ENCODE measurements around the gene PBOV1.

PBOV1 gene

DNA sequence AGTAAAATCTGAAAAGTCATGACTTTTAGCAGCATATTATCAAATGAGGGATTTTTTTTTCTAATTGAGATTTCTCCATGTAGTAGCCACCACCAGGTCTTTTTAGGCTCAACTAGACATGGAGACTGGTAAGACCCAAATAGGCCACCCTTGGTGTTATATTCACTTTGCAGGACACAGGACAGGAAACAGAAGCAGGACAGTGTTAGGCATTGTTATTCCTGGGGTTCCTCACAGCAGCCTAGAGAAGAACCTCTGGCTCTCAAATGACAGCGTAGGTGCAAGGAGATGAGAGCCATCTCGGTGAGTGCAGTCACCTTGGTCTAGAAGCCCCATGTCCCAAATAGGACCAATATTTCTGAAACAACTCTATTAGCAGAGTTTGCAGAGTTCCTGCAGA lies 19.2 kb upstream of the PBOV1 start:
- H2AFZ ChIP-seq (ENCODE audit: low read length): no peak overlapping the region
- no peak overlapping the region for H3K27ac ChIP-seq (ENCODE audit: low read length)
- no peaks in the 10 kb centered on the region for H3F3A ChIP-seq (ENCODE audit: insufficient read depth, low read length)
- no peak overlapping the region for H3K9ac ChIP-seq (ENCODE audit: low read length)
- no peaks in the 10 kb centered on the region for H3K9me2 ChIP-seq (replicated peaks; ENCODE audit: insufficient read depth, low read length)
- H3K27me3 ChIP-seq (replicated peaks; ENCODE audit: insufficient read depth, low read length): no peaks in the 10 kb centered on the region
- no peak overlapping the region for H3K4me2 ChIP-seq (ENCODE audit: low read depth, low read length)
- H3K36me3 ChIP-seq (replicated peaks; ENCODE audit: insufficient read depth, low read length): no peaks in the 10 kb centered on the region
- H3K9me3 ChIP-seq (replicated peaks; ENCODE audit: insufficient read depth, low read length): no peaks in the 10 kb centered on the region
- H3K4me3 ChIP-seq (ENCODE audit: low read length): no peak overlapping the region
- no peaks in the 10 kb centered on the region for H3K4me1 ChIP-seq (ENCODE audit: low read length)
- DNase-seq: no peak
- TF ChIP-seq EZH2 (optimal IDR thresholded peaks at IDR 0.05; ENCODE audit: low read depth, low read length) (no peak), EZH2phosphoT487 (IDR thresholded peaks at IDR 0.05; ENCODE audit: low read length) (no peak)
- TF ChIP-seq, protein P1, sequence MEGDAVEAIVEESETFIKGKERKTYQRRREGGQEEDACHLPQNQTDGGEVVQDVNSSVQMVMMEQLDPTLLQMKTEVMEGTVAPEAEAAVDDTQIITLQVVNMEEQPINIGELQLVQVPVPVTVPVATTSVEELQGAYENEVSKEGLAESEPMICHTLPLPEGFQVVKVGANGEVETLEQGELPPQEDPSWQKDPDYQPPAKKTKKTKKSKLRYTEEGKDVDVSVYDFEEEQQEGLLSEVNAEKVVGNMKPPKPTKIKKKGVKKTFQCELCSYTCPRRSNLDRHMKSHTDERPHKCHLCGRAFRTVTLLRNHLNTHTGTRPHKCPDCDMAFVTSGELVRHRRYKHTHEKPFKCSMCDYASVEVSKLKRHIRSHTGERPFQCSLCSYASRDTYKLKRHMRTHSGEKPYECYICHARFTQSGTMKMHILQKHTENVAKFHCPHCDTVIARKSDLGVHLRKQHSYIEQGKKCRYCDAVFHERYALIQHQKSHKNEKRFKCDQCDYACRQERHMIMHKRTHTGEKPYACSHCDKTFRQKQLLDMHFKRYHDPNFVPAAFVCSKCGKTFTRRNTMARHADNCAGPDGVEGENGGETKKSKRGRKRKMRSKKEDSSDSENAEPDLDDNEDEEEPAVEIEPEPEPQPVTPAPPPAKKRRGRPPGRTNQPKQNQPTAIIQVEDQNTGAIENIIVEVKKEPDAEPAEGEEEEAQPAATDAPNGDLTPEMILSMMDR (IDR thresholded peaks at IDR 0.05; ENCODE audit: low read length): no peak
- no peaks in the 10 kb centered on the region for H3K79me2 ChIP-seq (ENCODE audit: low read length)
- no peaks in the 10 kb centered on the region for H4K20me1 ChIP-seq (ENCODE audit: insufficient read depth, low read length)

DNA sequence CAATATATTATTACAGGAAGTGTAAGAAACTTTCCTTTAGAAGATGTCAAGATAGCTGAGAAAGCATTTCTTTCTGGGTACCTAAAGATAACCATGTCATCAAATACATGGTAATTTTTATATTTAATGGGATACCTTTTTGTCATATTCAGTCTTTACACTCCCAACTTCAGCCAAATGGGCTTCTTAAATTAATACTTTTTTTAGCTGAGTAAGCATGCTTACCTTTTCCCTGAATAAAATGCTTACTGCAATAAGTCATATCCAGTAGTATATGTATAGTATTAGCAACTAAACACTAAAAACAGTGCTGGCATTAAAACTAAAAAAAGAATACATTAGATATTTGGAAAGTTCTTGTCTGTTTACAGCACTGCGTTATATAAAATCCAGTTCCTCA lies 17.4 kb upstream of the PBOV1 start:
- no peaks in the 10 kb centered on the region for H3K27me3 ChIP-seq (replicated peaks; ENCODE audit: insufficient read depth, low read length)
- no peaks in the 10 kb centered on the region for H3K9me3 ChIP-seq (replicated peaks; ENCODE audit: insufficient read depth, low read length)
- H3K4me1 ChIP-seq (ENCODE audit: low read length): peaks cover 11% of the 10 kb centered on the region
- no peaks in the 10 kb centered on the region for H3K79me2 ChIP-seq (ENCODE audit: low read length)
- H3K9ac ChIP-seq (ENCODE audit: low read length): no peak overlapping the region
- H3K4me3 ChIP-seq (ENCODE audit: low read length): no peak overlapping the region
- H4K20me1 ChIP-seq (ENCODE audit: insufficient read depth, low read length): no peaks in the 10 kb centered on the region
- H3K9me2 ChIP-seq (replicated peaks; ENCODE audit: insufficient read depth, low read length): no peaks in the 10 kb centered on the region
- DNase-seq: no peak
- no peak overlapping the region for H3K4me2 ChIP-seq (ENCODE audit: low read depth, low read length)
- TF ChIP-seq EZH2phosphoT487 (IDR thresholded peaks at IDR 0.05; ENCODE audit: low read length) (no peak), EZH2 (optimal IDR thresholded peaks at IDR 0.05; ENCODE audit: low read depth, low read length) (no peak)
- TF ChIP-seq, protein P1 (IDR thresholded peaks at IDR 0.05; ENCODE audit: low read length): no peak
- H3K27ac ChIP-seq (ENCODE audit: low read length): no peak overlapping the region
- H3K36me3 ChIP-seq (replicated peaks; ENCODE audit: insufficient read depth, low read length): no peaks in the 10 kb centered on the region
- no peaks in the 10 kb centered on the region for H3F3A ChIP-seq (ENCODE audit: insufficient read depth, low read length)
- H2AFZ ChIP-seq (ENCODE audit: low read length): no peak overlapping the region

DNA sequence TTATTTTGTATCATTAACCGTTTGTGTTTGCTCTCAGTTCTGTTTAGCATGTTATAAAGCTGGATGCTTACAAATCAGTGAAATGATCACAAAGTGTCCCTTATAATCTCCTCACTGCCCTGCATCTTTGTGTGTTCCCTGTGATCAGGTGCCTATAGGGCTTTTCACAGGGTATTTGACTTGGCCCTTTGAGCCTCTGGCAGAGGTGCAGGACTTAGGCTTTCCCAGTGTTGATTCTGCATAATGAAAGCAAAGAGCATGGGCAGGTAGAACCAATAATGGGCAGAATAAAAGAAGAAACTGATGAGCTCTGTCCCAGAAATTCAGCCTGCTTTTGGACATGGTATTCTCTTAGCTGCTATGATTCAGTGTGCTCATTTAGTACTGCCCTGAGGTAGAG lies 16.9 kb upstream of the PBOV1 start:
- no peak overlapping the region for H3K4me2 ChIP-seq (ENCODE audit: low read depth, low read length)
- H3K4me1 ChIP-seq (ENCODE audit: low read length): peaks cover 11% of the 10 kb centered on the region
- H4K20me1 ChIP-seq (ENCODE audit: insufficient read depth, low read length): no peaks in the 10 kb centered on the region
- H3K79me2 ChIP-seq (ENCODE audit: low read length): no peaks in the 10 kb centered on the region
- no peak for DNase-seq
- no peaks in the 10 kb centered on the region for H3K36me3 ChIP-seq (replicated peaks; ENCODE audit: insufficient read depth, low read length)
- H3K9me3 ChIP-seq (replicated peaks; ENCODE audit: insufficient read depth, low read length): no peaks in the 10 kb centered on the region
- no peak overlapping the region for H3K9ac ChIP-seq (ENCODE audit: low read length)
- no peaks in the 10 kb centered on the region for H3K27me3 ChIP-seq (replicated peaks; ENCODE audit: insufficient read depth, low read length)
- H3F3A ChIP-seq (ENCODE audit: insufficient read depth, low read length): no peaks in the 10 kb centered on the region
- no peak overlapping the region for H3K27ac ChIP-seq (ENCODE audit: low read length)
- no peaks in the 10 kb centered on the region for H3K9me2 ChIP-seq (replicated peaks; ENCODE audit: insufficient read depth, low read length)
- TF ChIP-seq, protein P1 (IDR thresholded peaks at IDR 0.05; ENCODE audit: low read length): no peak
- TF ChIP-seq EZH2 (optimal IDR thresholded peaks at IDR 0.05; ENCODE audit: low read depth, low read length) (no peak), EZH2phosphoT487 (IDR thresholded peaks at IDR 0.05; ENCODE audit: low read length) (no peak)
- no peak overlapping the region for H2AFZ ChIP-seq (ENCODE audit: low read length)
- H3K4me3 ChIP-seq (ENCODE audit: low read length): no peak overlapping the region
